Colonic mucosa (tissue), 4 donors: Measurements from ENCODE around the gene ERBB4. TPM values are rescaled to one million over a fixed set of nuclear protein-coding genes. Genes with fewer than 3 reads are reported as not detected.

Experiments used
- DNase-seq: peaks from one replicate; pipeline ENCODE4 v3.0.0-alpha.2; 2020
- H3K27ac ChIP-seq: fragments of 200-600 bp; one replicate; pipeline ENCODE4 v1.8.0; 2021
- H3K27me3 ChIP-seq: fragments of 200-600 bp; one replicate; pipeline ENCODE4 v1.8.0; 2021
- H3K36me3 ChIP-seq: fragments of 200-600 bp; one replicate; pipeline ENCODE4 v1.8.0; 2021
- H3K4me1 ChIP-seq: fragments of 200-600 bp; one replicate; pipeline ENCODE4 v1.8.0; 2021; ENCODE audit warnings: mild to moderate bottlenecking
- H3K4me3 ChIP-seq: fragments of 200-600 bp; one replicate; pipeline ENCODE4 v1.8.0; 2021
- H3K9ac ChIP-seq, 2 donors: one replicate each; pipeline ENCODE4 v1.7.0; 2013; ENCODE audit warnings: control low read depth in 2 of 2, low read depth in 2 of 2, low read length in 2 of 2
- H3K9me3 ChIP-seq: fragments of 200-600 bp; one replicate; pipeline ENCODE4 v1.8.0; 2021
- CTCF ChIP-seq: fragments of 200-600 bp; IDR thresholded peaks from one replicate; pipeline ENCODE4 v1.8.0; 2022; ENCODE audit warnings: antibody characterized with exemption, mild to moderate bottlenecking
- intact Hi-C: fragments of 100-400 bp; cut with DNase I; formaldehyde crosslinking; loops from one replicate; pipeline ENCODE4 v1.14.1; 2022
- total RNA-seq, 2 donors: library from RNA; stranded (reverse); fragmentation: NEBNext Ultra II Directional in 1 of 2; extraction: Animal tissue kit (Norgen Biotek cat#: 25700) in 1 of 2; gene quantifications; one replicate each; pipeline ENCODE4 v1.2.1, GENCODE V29; 2021
- donor health status: healthy.
- donor health status: DM: no; HTN: no; CAD: no.
- donor health status: DM: no; HTN: no; CAD: no.

ERBB4 gene
- total RNA-seq, 2 donors from 2014 or later: 0.05 to 0.07 TPM

GRCh38 chr2:211955648-211956047, 583.0 kb downstream of the ERBB4 start:
- Histone ChIP-seq H3K36me3 (no peaks in the 10 kb centered on the region), H3K9ac (no peak overlapping the region), H3K4me1 (no peaks in the 10 kb centered on the region), H3K27ac (no peak overlapping the region), H3K4me3 (no peak overlapping the region), H3K27me3 (no peaks in the 10 kb centered on the region), H3K9me3 (no peaks in the 10 kb centered on the region)
- intact Hi-C loops: no loop called here
- no peak for DNase-seq
- no peak for TF ChIP-seq CTCF

GRCh38 chr2:211948932-211949331, 589.7 kb downstream of the ERBB4 start:
- H3K9ac ChIP-seq: no peak overlapping the region
- H3K27ac ChIP-seq: no peak overlapping the region
- no peaks in the 10 kb centered on the region for H3K27me3 ChIP-seq
- H3K36me3 ChIP-seq: no peaks in the 10 kb centered on the region
- H3K9me3 ChIP-seq: no peaks in the 10 kb centered on the region
- intact Hi-C loops: no loop called here
- H3K4me3 ChIP-seq: no peak overlapping the region
- no peak for DNase-seq
- no peaks in the 10 kb centered on the region for H3K4me1 ChIP-seq
- TF ChIP-seq CTCF: no peak

GRCh38 chr2:211946960-211947359, 591.6 kb downstream of the ERBB4 start:
- no peak for DNase-seq
- Histone ChIP-seq H3K4me3 (no peak overlapping the region), H3K9me3 (no peaks in the 10 kb centered on the region), H3K36me3 (no peaks in the 10 kb centered on the region), H3K27me3 (no peaks in the 10 kb centered on the region), H3K27ac (no peak overlapping the region), H3K4me1 (no peaks in the 10 kb centered on the region), H3K9ac (no peak overlapping the region)
- intact Hi-C loops: no loop called here
- no peak for TF ChIP-seq CTCF

GRCh38 chr2:211944572-211944971, 594.0 kb downstream of the ERBB4 start:
- Histone ChIP-seq H3K9me3 (no peaks in the 10 kb centered on the region), H3K27ac (no peak overlapping the region), H3K9ac (no peak overlapping the region), H3K27me3 (no peaks in the 10 kb centered on the region), H3K36me3 (no peaks in the 10 kb centered on the region), H3K4me3 (no peak overlapping the region), H3K4me1 (no peaks in the 10 kb centered on the region)
- DNase-seq: no peak
- intact Hi-C loops: no loop called here
- no peak for TF ChIP-seq CTCF

- no peak overlapping the region for H3K4me3 ChIP-seq
- no peak overlapping the region for H3K27ac ChIP-seq
- no peaks in the 10 kb centered on the region for H3K4me1 ChIP-seq
- H3K9ac ChIP-seq: no peak overlapping the region
- no peak for TF ChIP-seq CTCF
- H3K27me3 ChIP-seq: no peaks in the 10 kb centered on the region
- intact Hi-C loops: no loop called here
- no peaks in the 10 kb centered on the region for H3K36me3 ChIP-seq
- H3K9me3 ChIP-seq: no peaks in the 10 kb centered on the region
- DNase-seq: no peak
These were observed 596.4 kb downstream of the ERBB4 start for GRCh38 chr2:211942153-211942552.
